K562 (cell line): Measurements from ENCODE around the gene PSMC6. TPM values are rescaled to one million over a fixed set of nuclear protein-coding genes. Genes with fewer than 3 reads are reported as not detected.

Experiments used
- CREBBP ChIP-seq: IDR thresholded peaks from one replicate; pipeline ENCODE4 v1.6.1; 2012; ENCODE audit warnings: low read depth, mild to moderate bottlenecking, control low read depth, inconsistent platforms, low read length
- DNMT1 ChIP-seq: fragments of 450-650 bp; IDR thresholded peaks from 2 replicates; pipeline ENCODE4 v1.6.1; 2016; ENCODE audit warnings: antibody characterized with exemption, mild to moderate bottlenecking
- ERF ChIP-seq: fragments of 450-650 bp; formaldehyde crosslinking; IDR thresholded peaks from 2 replicates; pipeline ENCODE4 v1.4.0; 2020; ENCODE audit warnings: mild to moderate bottlenecking, mixed read lengths
- HNRNPUL1 ChIP-seq: fragments of 200-400 bp; formaldehyde crosslinking; IDR thresholded peaks from 2 replicates; pipeline ENCODE4 v1.6.1; 2017; ENCODE audit warnings: low read length
- KLF6 ChIP-seq: fragments of 250-450 bp; sonication (Bioruptor Pico); IDR thresholded peaks from 2 replicates; pipeline ENCODE4 v1.4.0; 2020; ENCODE audit warnings: mild to moderate bottlenecking, moderate library complexity, borderline replicate concordance
- PHB2 ChIP-seq: fragments of 450-650 bp; IDR thresholded peaks from 2 replicates; pipeline ENCODE4 v1.6.1; 2017; ENCODE audit warnings: low read depth
- SMAD4 ChIP-seq: fragments of 250-450 bp; sonication (Bioruptor Pico); conservative IDR thresholded peaks from 2 replicates; pipeline ENCODE4 v1.8.0; 2021; ENCODE audit warnings: inconsistent platforms, mild to moderate bottlenecking, moderate library complexity
- TOE1 ChIP-seq, 2 experiments: fragments of 450-650 bp in 1 of 2; sonication (generic) in 1 of 2; formaldehyde crosslinking in 1 of 2; IDR thresholded peaks; 2 replicates each; pipeline versions ENCODE4 v1.7.1 to v1.8.0; 2016 to 2022; ENCODE audit warnings: borderline replicate concordance in 2 of 2, mild to moderate bottlenecking in 2 of 2, antibody characterized with exemption in 1 of 2, inconsistent platforms in 1 of 2, low read depth in 1 of 2, missing genetic modification reagents in 1 of 2, moderate library complexity in 1 of 2
- ZNF146 ChIP-seq: IDR thresholded peaks from one replicate; pipeline ENCODE4 v1.6.1; 2018; ENCODE audit warnings: missing compliant biosample characterization; ENCODE audit not compliant: unreplicated experiment
- ZNF354B ChIP-seq: fragments of 250-450 bp; sonication (Bioruptor Pico); IDR thresholded peaks from 2 replicates; pipeline ENCODE4 v1.4.0; 2020
- polyA plus RNA-seq, 8 experiments: library from polyadenylated mRNA; depleted of rRNA in 4 of 8; stranded (reverse) in 5 of 8; unstranded in 3 of 8; fragments of >200 nt; fragmentation: Nextera tagmentation in 2 of 8; fragmentation: Illumina TruSeq in 1 of 8; extraction: Ambion mirVana in 2 of 8; extraction: Trizol in 1 of 8; gene quantifications; 2 replicates each; pipeline versions ENCODE4 v1.2.1 to v1.2.3, GENCODE V29; 2011 to 2014; ENCODE audit warnings: inconsistent platforms in 1 of 8, missing spikeins in 1 of 8
- total RNA-seq, 7 experiments: library from RNA; depleted of rRNA in 6 of 7; stranded (reverse); fragments of >200 nt in 6 of 7; fragmentation: Illumina TruSeq in 2 of 7; extraction: Trizol in 2 of 7; gene quantifications; 2 replicates each; pipeline versions ENCODE4 v1.2.1 to v1.2.3, GENCODE V29; 2011 to 2021; ENCODE audit warnings: low replicate concordance in 1 of 7
- TF ChIP-seq, protein P1 (sequence below): fragments of 200-800 bp; sonication (Bioruptor generic); IDR thresholded peaks from 2 replicates; pipeline ENCODE4 v1.6.1; 2017; ENCODE audit warnings: missing genetic modification characterization, missing compliant biosample characterization
- TF ChIP-seq, protein P2 (sequence below), 2 experiments: fragments of 450-650 bp; IDR thresholded peaks; 2 replicates each; pipeline ENCODE4 v1.6.1; 2016; ENCODE audit warnings: mild to moderate bottlenecking in 2 of 2, borderline replicate concordance in 1 of 2, low read depth in 1 of 2, moderate library complexity in 1 of 2

PSMC6 gene
- total and polyA plus RNA-seq, 9 of the 15 experiments (the other 6 are each of a cell fraction or from before 2014, with no cell fraction given), result 91.4 to 224 (median 182) TPM

DNA sequence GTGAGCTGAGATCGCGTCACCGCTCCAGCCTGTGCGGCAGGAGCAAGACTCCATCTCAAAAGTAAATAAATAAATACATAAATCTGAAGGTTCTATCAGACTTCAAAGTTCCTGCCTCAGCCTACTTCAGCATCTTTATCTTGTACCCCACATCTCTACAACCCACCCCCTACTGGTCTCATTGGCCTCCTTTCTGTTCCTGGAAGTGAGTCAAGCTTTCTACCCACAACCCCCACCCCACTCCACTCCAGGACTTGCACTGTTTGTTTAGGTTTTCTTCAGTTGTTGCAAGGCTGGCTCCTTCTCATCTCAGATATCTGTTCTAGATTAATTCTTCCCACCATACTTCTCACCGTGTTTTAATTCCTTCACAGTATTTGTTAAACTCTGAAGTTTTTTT lies 714 bp upstream of the PSMC6 start (continued):
- no peak for TF ChIP-seq CREBBP
- TF ChIP-seq KLF6 (CRISPR knock-in tag), result no peak
- TF ChIP-seq ZNF146 (CRISPR knock-in tag), result no peak
- TF ChIP-seq, protein P1, sequence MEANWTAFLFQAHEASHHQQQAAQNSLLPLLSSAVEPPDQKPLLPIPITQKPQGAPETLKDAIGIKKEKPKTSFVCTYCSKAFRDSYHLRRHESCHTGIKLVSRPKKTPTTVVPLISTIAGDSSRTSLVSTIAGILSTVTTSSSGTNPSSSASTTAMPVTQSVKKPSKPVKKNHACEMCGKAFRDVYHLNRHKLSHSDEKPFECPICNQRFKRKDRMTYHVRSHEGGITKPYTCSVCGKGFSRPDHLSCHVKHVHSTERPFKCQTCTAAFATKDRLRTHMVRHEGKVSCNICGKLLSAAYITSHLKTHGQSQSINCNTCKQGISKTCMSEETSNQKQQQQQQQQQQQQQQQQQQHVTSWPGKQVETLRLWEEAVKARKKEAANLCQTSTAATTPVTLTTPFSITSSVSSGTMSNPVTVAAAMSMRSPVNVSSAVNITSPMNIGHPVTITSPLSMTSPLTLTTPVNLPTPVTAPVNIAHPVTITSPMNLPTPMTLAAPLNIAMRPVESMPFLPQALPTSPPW (CRISPR knock-in tag), result peak; percentile 76
- no peak for TF ChIP-seq SMAD4 (CRISPR knock-in tag)
- TF ChIP-seq TOE1 (IDR thresholded peaks at IDR 0.05; ENCODE audit: borderline replicate concordance), result 0 out of 2 replicates have a peak, but pooled peaks have one; percentile 33
- no peak for TF ChIP-seq TOE1 (CRISPR knock-in tag; IDR thresholded peaks at IDR 0.05; ENCODE audit: borderline replicate concordance, low read depth)
- TF ChIP-seq, protein P2, sequence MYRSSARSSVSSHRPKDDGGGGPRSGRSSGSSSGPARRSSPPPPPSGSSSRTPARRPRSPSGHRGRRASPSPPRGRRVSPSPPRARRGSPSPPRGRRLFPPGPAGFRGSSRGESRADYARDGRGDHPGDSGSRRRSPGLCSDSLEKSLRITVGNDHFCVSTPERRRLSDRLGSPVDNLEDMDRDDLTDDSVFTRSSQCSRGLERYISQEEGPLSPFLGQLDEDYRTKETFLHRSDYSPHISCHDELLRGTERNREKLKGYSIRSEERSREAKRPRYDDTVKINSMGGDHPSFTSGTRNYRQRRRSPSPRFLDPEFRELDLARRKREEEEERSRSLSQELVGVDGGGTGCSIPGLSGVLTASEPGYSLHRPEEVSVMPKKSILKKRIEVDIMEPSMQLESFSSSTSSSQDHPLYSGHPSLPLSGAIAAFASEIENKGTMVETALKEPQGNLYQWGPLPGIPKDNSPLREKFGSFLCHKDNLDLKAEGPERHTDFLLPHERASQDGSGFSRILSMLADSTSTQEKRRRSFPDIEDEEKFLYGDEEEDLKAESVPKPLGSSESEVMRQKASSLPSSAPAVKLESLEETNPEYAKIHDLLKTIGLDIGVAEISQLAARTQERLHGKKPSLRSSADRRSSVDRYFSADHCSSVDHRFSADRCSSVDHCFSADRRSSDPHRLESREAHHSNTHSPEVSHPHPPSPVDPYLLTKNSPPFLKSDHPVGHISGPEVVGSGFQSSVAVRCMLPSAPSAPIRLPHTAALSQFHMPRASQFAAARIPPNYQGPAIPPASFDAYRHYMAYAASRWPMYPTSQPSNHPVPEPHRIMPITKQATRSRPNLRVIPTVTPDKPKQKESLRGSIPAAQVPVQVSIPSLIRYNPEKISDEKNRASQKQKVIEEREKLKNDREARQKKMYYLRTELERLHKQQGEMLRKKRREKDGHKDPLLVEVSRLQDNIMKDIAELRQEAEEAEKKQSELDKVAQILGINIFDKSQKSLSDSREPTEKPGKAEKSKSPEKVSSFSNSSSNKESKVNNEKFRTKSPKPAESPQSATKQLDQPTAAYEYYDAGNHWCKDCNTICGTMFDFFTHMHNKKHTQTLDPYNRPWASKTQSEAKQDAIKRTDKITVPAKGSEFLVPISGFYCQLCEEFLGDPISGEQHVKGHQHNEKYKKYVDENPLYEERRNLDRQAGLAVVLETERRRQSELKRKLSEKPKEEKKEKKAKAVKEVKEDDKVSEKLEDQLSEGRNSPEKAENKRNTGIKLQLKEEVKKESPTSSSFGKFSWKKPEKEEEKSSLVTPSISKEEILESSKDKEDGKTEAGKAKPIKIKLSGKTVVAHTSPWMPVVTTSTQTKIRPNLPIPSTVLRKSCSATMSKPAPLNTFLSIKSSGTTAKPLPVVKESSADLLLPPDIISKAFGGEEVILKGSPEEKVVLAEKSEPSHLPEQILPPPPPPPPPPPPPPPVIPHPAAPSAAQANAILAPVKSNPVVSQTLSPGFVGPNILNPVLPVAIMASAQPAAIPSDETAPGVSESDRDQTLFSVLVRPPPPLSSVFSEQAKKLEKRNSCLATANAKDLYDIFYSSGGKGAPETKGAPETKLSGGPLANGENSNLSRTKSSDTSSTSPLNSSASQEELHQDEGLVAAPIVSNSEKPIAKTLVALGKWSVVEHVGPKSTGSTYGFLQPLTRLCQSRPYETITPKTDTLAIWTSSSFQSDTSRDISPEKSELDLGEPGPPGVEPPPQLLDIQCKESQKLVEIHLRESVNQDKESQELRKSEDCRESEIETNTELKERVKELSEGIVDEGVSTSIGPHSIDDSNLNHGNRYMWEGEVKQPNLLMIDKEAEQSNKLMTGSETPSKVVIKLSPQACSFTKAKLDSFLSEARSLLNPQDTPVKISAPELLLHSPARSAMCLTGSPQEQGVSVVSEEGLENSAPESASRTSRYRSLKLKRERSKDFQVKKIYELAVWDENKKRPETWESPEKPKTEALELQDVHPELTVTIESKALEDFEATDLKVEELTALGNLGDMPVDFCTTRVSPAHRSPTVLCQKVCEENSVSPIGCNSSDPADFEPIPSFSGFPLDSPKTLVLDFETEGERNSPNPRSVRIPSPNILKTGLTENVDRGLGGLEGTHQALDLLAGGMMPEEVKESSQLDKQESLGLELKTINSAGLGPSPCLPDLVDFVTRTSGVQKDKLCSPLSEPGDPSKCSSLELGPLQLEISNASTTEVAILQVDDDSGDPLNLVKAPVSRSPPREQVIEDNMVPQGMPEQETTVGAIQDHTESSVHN (IDR thresholded peaks at IDR 0.05; ENCODE audit: borderline replicate concordance in 1 of 2, low read depth in 1 of 2), result no peak
- no peak for TF ChIP-seq ZNF354B (CRISPR knock-in tag)
- no peak for TF ChIP-seq HNRNPUL1
- no peak for TF ChIP-seq DNMT1
- TF ChIP-seq ERF (CRISPR knock-in tag), result no peak
- no peak for TF ChIP-seq PHB2
